Caco-2 (cell line): ENCODE data around the gene SETD3. TPM values are rescaled to one million over a fixed set of nuclear protein-coding genes. Genes with fewer than 3 reads are reported as not detected.

ENCODE experiments used
- BruUV-seq: library from RNA; stranded (reverse); fragments of 400-500 nt; replicated peaks from 2 replicates; lab custom pipeline; 2021; lab: Mats Ljungman, UMichigan
- CTCF ChIA-PET: fragments of 300-600 bp; sonication (Branson Sonifier 250); formaldehyde crosslinking; loops from one replicate; lab custom pipeline; 2022; ENCODE audit warnings: antibody characterized with exemption; lab: Charles Lee
- POLR2A ChIA-PET: fragments of 300-600 bp; sonication (Branson Sonifier 250); formaldehyde crosslinking; loops from one replicate; lab custom pipeline; 2022; ENCODE audit warnings: antibody characterized with exemption; lab: Charles Lee
- DNase-seq, 2 experiments: peaks; one replicate each; pipeline versions ENCODE4 v3.0.0 to v3.0.0-alpha.2; 2020 to 2022
- H3K27me3 ChIP-seq: replicated peaks from 2 replicates; pipeline ENCODE4 v1.6.0; 2011; ENCODE audit warnings: low read length; ENCODE audit not compliant: control insufficient read depth, insufficient read depth
- H3K36me3 ChIP-seq: 2 replicates; pipeline ENCODE4 v1.5.1; 2011; ENCODE audit warnings: low read length; ENCODE audit not compliant: control insufficient read depth, insufficient read depth
- H3K4me1 ChIP-seq: fragments of 250-450 bp; sonication (Bioruptor Pico); 2 replicates; pipeline ENCODE4 v1.5.1; 2020; ENCODE audit warnings: mild to moderate bottlenecking
- H3K4me3 ChIP-seq: 2 replicates; pipeline ENCODE4 v1.5.1; 2011; ENCODE audit warnings: low read depth, mild to moderate bottlenecking, control low read depth, low read length
- H3K9me3 ChIP-seq: fragments of 250-450 bp; sonication (Bioruptor Pico); 2 replicates; pipeline ENCODE4 v1.5.1; 2020; ENCODE audit warnings: mild to moderate bottlenecking, moderate library complexity
- H3K27ac Mint-ChIP-seq: one replicate; pipeline ENCODE4 v1.8.0; 2022; ENCODE audit warnings: mixed read lengths; ENCODE audit not compliant: unreplicated experiment
- H3K27me3 Mint-ChIP-seq: one replicate; pipeline ENCODE4 v1.8.0; 2022; ENCODE audit warnings: mixed read lengths; ENCODE audit not compliant: insufficient read depth, unreplicated experiment
- H3K36me3 Mint-ChIP-seq: one replicate; pipeline ENCODE4 v1.8.0; 2022; ENCODE audit warnings: mild to moderate bottlenecking, mixed read lengths; ENCODE audit not compliant: insufficient read depth, unreplicated experiment
- H3K4me1 Mint-ChIP-seq: one replicate; pipeline ENCODE4 v1.8.0; 2022; ENCODE audit warnings: low read depth, mixed read lengths; ENCODE audit not compliant: unreplicated experiment
- H3K4me3 Mint-ChIP-seq: one replicate; pipeline ENCODE4 v1.8.0; 2022; ENCODE audit warnings: mild to moderate bottlenecking, moderate library complexity, mixed read lengths; ENCODE audit not compliant: unreplicated experiment
- H3K9me3 Mint-ChIP-seq: one replicate; pipeline ENCODE4 v1.8.0; 2022; ENCODE audit warnings: mixed read lengths; ENCODE audit not compliant: unreplicated experiment
- intact Hi-C: fragments of 100-400 bp; cut with micrococcal nuclease; formaldehyde crosslinking; loops from one replicate; pipeline ENCODE4 v1.10.0; 2022; ENCODE audit not compliant: unreplicated experiment
- total RNA-seq: library from RNA; stranded (reverse); gene quantifications from 2 replicates; pipeline ENCODE4 v1.2.3, GENCODE V29; 2022
- TF ChIP-seq, protein P1 (sequence below), 2 experiments: fragments of 200-600 bp in 1 of 2; IDR thresholded peaks; 1 replicate in 1 of 2; 2 replicates in 1 of 2; pipeline versions ENCODE4 v1.5.1 to v1.8.0; 2011 to 2022; ENCODE audit warnings: antibody characterized with exemption in 1 of 2, control low read depth in 1 of 2, inconsistent platforms in 1 of 2, low read depth in 1 of 2, low read length in 1 of 2, mild to moderate bottlenecking in 1 of 2, moderate library complexity in 1 of 2; ENCODE audit not compliant: insufficient read depth in 1 of 2, severe bottlenecking in 1 of 2, unreplicated experiment in 1 of 2

Gene SETD3
- total RNA-seq, 1 experiment from 2014 or later, result 74.3 TPM

DNA sequence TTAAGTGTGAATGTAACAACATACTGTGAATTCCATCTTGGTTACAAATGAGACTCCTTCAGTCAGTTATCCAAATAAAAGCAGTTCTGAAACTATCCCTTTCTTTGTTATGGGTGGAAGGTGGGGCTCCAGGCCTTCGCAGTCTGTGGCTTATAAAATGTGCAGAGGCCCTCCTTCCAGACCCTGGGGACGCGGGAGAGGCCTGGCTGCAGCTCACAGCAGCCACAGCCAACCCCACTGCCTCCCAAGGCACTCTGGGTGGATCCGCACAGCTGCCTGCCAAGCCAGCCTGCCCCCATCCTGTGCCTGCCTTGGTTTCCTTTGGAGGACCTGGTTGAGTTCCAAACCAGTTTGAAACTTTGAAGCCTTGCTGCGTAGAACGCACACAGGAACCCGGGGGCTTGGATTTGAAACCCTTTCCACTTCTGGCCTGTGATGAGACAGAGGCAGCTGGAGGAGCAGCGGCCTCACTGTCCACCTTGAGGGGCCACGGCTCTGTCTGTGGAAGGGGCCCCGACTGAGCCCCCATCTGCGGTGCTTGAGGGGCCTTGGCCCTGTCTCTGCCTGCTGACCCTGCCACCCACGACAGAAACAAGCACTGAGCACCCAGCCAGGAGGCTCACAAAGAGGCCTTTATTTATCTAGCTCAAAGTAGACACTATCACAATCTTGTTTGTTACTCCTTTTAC lies 30.9 kb upstream of the SETD3 start:
- no peaks in the 10 kb centered on the region for H3K9me3 Mint-ChIP-seq
- ChIA-PET POLR2A (no interaction called here), CTCF (interaction anchor here (0.7 kb wide), 1 partner anchor 22 kb away, joined by 3 read pairs; no protein-coding TSS in a partner anchor)
- Histone ChIP-seq H3K9me3 (no peaks in the 10 kb centered on the region), H3K27me3 (no peaks in the 10 kb centered on the region), H3K4me1 (no peaks in the 10 kb centered on the region), H3K36me3 (peaks cover 6% of the 10 kb centered on the region), H3K4me3 (no peak overlapping the region)
- TF ChIP-seq, protein P1, sequence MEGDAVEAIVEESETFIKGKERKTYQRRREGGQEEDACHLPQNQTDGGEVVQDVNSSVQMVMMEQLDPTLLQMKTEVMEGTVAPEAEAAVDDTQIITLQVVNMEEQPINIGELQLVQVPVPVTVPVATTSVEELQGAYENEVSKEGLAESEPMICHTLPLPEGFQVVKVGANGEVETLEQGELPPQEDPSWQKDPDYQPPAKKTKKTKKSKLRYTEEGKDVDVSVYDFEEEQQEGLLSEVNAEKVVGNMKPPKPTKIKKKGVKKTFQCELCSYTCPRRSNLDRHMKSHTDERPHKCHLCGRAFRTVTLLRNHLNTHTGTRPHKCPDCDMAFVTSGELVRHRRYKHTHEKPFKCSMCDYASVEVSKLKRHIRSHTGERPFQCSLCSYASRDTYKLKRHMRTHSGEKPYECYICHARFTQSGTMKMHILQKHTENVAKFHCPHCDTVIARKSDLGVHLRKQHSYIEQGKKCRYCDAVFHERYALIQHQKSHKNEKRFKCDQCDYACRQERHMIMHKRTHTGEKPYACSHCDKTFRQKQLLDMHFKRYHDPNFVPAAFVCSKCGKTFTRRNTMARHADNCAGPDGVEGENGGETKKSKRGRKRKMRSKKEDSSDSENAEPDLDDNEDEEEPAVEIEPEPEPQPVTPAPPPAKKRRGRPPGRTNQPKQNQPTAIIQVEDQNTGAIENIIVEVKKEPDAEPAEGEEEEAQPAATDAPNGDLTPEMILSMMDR (IDR thresholded peaks at IDR 0.05; ENCODE audit: insufficient read depth in 1 of 2, low read depth in 1 of 2, low read length in 1 of 2, severe bottlenecking in 1 of 2, unreplicated experiment in 1 of 2), result no peak
- no TSS peak for BruUV-seq
- H3K36me3 Mint-ChIP-seq, result peaks cover 84% of the 10 kb centered on the region
- peak overlapping the region; percentile 29 for H3K27ac Mint-ChIP-seq
- no peak for DNase-seq
- no peak overlapping the region for H3K4me3 Mint-ChIP-seq
- intact Hi-C loops, result no loop called here
- no peaks in the 10 kb centered on the region for H3K4me1 Mint-ChIP-seq
- no peaks in the 10 kb centered on the region for H3K27me3 Mint-ChIP-seq

- no peaks in the 10 kb centered on the region for H3K4me1 ChIP-seq
- H3K9me3 ChIP-seq, result no peaks in the 10 kb centered on the region
- intact Hi-C loops, result no loop called here
- peaks cover 9% of the 10 kb centered on the region for H3K36me3 ChIP-seq
- Mint-ChIP-seq H3K27me3 (no peaks in the 10 kb centered on the region), H3K9me3 (no peaks in the 10 kb centered on the region), H3K36me3 (peaks cover 86% of the 10 kb centered on the region), H3K27ac (no peak overlapping the region), H3K4me1 (no peaks in the 10 kb centered on the region), H3K4me3 (no peak overlapping the region)
- ChIA-PET POLR2A (no interaction called here), CTCF (no interaction called here)
- TF ChIP-seq, protein P1 (IDR thresholded peaks at IDR 0.05; ENCODE audit: insufficient read depth in 1 of 2, low read depth in 1 of 2, low read length in 1 of 2, severe bottlenecking in 1 of 2, unreplicated experiment in 1 of 2), result no peak
- no peaks in the 10 kb centered on the region for H3K27me3 ChIP-seq
- BruUV-seq, result TSS peak; percentile 98
- no peak for DNase-seq
- H3K4me3 ChIP-seq, result no peak overlapping the region
Measured at GRCh38 chr14:99510556-99511139, 30.0 kb upstream of the SETD3 start.

DNA sequence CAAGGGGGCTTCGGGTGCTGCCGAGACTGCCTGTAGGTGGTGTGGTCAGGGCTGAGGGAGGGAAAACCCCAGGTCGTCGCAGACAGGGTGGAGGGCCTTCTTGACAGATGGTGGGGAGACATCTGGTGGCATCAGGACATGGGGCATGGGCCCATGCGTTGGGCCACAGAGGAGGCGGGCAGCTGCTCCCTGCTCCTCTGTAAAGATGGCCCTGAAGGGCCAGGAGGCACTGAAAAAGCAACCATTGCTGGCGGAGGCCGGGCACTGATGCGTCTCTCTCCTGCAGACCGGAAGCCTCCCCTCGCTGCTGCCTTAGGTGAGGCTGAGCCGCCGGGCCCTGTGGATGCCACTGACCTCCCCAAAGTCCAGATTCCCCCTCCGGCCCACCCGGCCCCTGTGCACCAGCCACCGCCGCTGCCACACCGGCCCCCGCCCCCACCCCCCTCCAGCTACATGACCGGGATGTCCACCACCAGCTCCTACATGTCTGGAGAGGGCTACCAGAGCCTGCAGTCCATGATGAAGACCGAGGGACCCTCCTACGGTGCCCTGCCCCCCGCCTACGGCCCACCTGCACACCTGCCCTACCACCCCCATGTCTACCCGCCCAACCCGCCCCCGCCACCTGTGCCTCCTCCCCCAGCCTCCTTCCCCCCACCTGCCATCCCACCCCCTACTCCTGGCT lies 29.4 kb upstream of the SETD3 start:
- CTCF ChIA-PET, result no interaction called here
- POLR2A ChIA-PET, result no interaction called here

More for the DNA sequence above, 29.4 kb upstream of the SETD3 start:
- Mint-ChIP-seq H3K36me3 (peaks cover 85% of the 10 kb centered on the region), H3K27me3 (no peaks in the 10 kb centered on the region), H3K4me1 (no peaks in the 10 kb centered on the region), H3K4me3 (no peak overlapping the region), H3K9me3 (no peaks in the 10 kb centered on the region), H3K27ac (peak overlapping the region; percentile 59)
- no TSS peak for BruUV-seq
- TF ChIP-seq, protein P1 (IDR thresholded peaks at IDR 0.05; ENCODE audit: insufficient read depth in 1 of 2, low read depth in 1 of 2, low read length in 1 of 2, severe bottlenecking in 1 of 2, unreplicated experiment in 1 of 2), result no peak
- no peak for DNase-seq
- Histone ChIP-seq H3K36me3 (peaks cover 9% of the 10 kb centered on the region), H3K4me3 (no peak overlapping the region), H3K4me1 (no peaks in the 10 kb centered on the region), H3K27me3 (no peaks in the 10 kb centered on the region), H3K9me3 (no peaks in the 10 kb centered on the region)
- intact Hi-C loops, result no loop called here
